Measurements from ENCODE around the gene MSANTD1.

MSANTD1 gene

GRCh38 chr4:3244002-3244401 lies 5.0 kb upstream of the MSANTD1 start:
- TF ChIP-seq, protein P1, sequence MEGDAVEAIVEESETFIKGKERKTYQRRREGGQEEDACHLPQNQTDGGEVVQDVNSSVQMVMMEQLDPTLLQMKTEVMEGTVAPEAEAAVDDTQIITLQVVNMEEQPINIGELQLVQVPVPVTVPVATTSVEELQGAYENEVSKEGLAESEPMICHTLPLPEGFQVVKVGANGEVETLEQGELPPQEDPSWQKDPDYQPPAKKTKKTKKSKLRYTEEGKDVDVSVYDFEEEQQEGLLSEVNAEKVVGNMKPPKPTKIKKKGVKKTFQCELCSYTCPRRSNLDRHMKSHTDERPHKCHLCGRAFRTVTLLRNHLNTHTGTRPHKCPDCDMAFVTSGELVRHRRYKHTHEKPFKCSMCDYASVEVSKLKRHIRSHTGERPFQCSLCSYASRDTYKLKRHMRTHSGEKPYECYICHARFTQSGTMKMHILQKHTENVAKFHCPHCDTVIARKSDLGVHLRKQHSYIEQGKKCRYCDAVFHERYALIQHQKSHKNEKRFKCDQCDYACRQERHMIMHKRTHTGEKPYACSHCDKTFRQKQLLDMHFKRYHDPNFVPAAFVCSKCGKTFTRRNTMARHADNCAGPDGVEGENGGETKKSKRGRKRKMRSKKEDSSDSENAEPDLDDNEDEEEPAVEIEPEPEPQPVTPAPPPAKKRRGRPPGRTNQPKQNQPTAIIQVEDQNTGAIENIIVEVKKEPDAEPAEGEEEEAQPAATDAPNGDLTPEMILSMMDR (IDR thresholded peaks at IDR 0.05; ENCODE audit: low read depth, low read length, poor library complexity, severe bottlenecking) = no peak
- no peak overlapping the region for H3K4me3 ChIP-seq (ENCODE audit: low read length)
- no peaks in the 10 kb centered on the region for H3K27me3 ChIP-seq (ENCODE audit: control insufficient read depth, low read length)
- H3K4me1 ChIP-seq (ENCODE audit: control insufficient read depth, low read length) = 0 out of 2 replicates have a peak, but pooled peaks cover 3% of the 10 kb centered on the region
- H4K20me1 ChIP-seq (ENCODE audit: control insufficient read depth, insufficient read depth, low read depth, low read length) = no peaks in the 10 kb centered on the region
- H3K36me3 ChIP-seq (ENCODE audit: control insufficient read depth, low read length) = peaks cover 27% of the 10 kb centered on the region
- H3K9me3 ChIP-seq (ENCODE audit: control insufficient read depth, insufficient read depth, low read length) = no peaks in the 10 kb centered on the region
- H3K79me2 ChIP-seq (ENCODE audit: control insufficient read depth, low read length) = no peaks in the 10 kb centered on the region
- no peak overlapping the region for H3K4me2 ChIP-seq (ENCODE audit: low read length)
- no peaks in the 10 kb centered on the region for H3F3A ChIP-seq (ENCODE audit: control insufficient read depth, insufficient read depth)
- no peaks in the 10 kb centered on the region for H3K9me2 ChIP-seq (replicated peaks; ENCODE audit: control insufficient read depth, low read length)
- H3K27ac ChIP-seq (ENCODE audit: low read depth, low read length) = no peak overlapping the region

- H4K20me1 ChIP-seq (ENCODE audit: control insufficient read depth, insufficient read depth, low read depth, low read length) = no peaks in the 10 kb centered on the region
- no peaks in the 10 kb centered on the region for H3K9me3 ChIP-seq (ENCODE audit: control insufficient read depth, insufficient read depth, low read length)
- TF ChIP-seq, protein P1 (IDR thresholded peaks at IDR 0.05; ENCODE audit: low read depth, low read length, poor library complexity, severe bottlenecking) = no peak
- H3K4me2 ChIP-seq (ENCODE audit: low read length) = no peak overlapping the region
- H3K27ac ChIP-seq (ENCODE audit: low read depth, low read length) = no peak overlapping the region
- H3K4me3 ChIP-seq (ENCODE audit: low read length) = no peak overlapping the region
- no peaks in the 10 kb centered on the region for H3K79me2 ChIP-seq (ENCODE audit: control insufficient read depth, low read length)
- no peaks in the 10 kb centered on the region for H3F3A ChIP-seq (ENCODE audit: control insufficient read depth, insufficient read depth)
- no peaks in the 10 kb centered on the region for H3K9me2 ChIP-seq (replicated peaks; ENCODE audit: control insufficient read depth, low read length)
- 0 out of 2 replicates have a peak, but pooled peaks cover 3% of the 10 kb centered on the region for H3K4me1 ChIP-seq (ENCODE audit: control insufficient read depth, low read length)
- peaks cover 20% of the 10 kb centered on the region for H3K36me3 ChIP-seq (ENCODE audit: control insufficient read depth, low read length)
- H3K27me3 ChIP-seq (ENCODE audit: control insufficient read depth, low read length) = no peaks in the 10 kb centered on the region
Measured at GRCh38 chr4:3244747-3245146, 4.2 kb upstream of the MSANTD1 start.

- no peaks in the 10 kb centered on the region for H4K20me1 ChIP-seq (ENCODE audit: control insufficient read depth, insufficient read depth, low read depth, low read length)
- no peaks in the 10 kb centered on the region for H3K27me3 ChIP-seq (ENCODE audit: control insufficient read depth, low read length)
- no peaks in the 10 kb centered on the region for H3K9me3 ChIP-seq (ENCODE audit: control insufficient read depth, insufficient read depth, low read length)
- no peaks in the 10 kb centered on the region for H3K79me2 ChIP-seq (ENCODE audit: control insufficient read depth, low read length)
- H3K36me3 ChIP-seq (ENCODE audit: control insufficient read depth, low read length) = peaks cover 13% of the 10 kb centered on the region; the same call in 1 of the 2 replicates
- H3F3A ChIP-seq (ENCODE audit: control insufficient read depth, insufficient read depth) = no peaks in the 10 kb centered on the region
- H3K9me2 ChIP-seq (replicated peaks; ENCODE audit: control insufficient read depth, low read length) = no peaks in the 10 kb centered on the region
- no peak overlapping the region for H3K4me3 ChIP-seq (ENCODE audit: low read length)
- 0 out of 2 replicates have a peak, but pooled peaks cover 3% of the 10 kb centered on the region for H3K4me1 ChIP-seq (ENCODE audit: control insufficient read depth, low read length)
- no peak overlapping the region for H3K27ac ChIP-seq (ENCODE audit: low read depth, low read length)
- TF ChIP-seq EZH2phosphoT487 (IDR thresholded peaks at IDR 0.05; ENCODE audit: borderline replicate concordance, low read length) = no peak
- TF ChIP-seq, protein P1 (IDR thresholded peaks at IDR 0.05; ENCODE audit: low read depth, low read length, poor library complexity, severe bottlenecking) = no peak
- no peak overlapping the region for H3K4me2 ChIP-seq (ENCODE audit: low read length)
Measured at GRCh38 chr4:3245676-3246075, 3.3 kb upstream of the MSANTD1 start.
